Sigmoid colon (tissue), 7 donors: ENCODE measurements around the gene TMEM145. TPM values are rescaled to one million over a fixed set of nuclear protein-coding genes. Genes with fewer than 3 reads are reported as not detected.
A peak's percentile ranks its signal among the peaks of the same experiment; 100 is the strongest.

Experiments
- DNase-seq: peaks from one replicate; pipeline ENCODE4 v3.0.0-alpha.2; 2019
- H3K27ac ChIP-seq, 4 donors: fragments of 200-600 bp; sonication (generic); one replicate each; pipeline ENCODE4 v1.5.1; 2016 to 2019; ENCODE audit warnings: mild to moderate bottlenecking in 1 of 4
- H3K27me3 ChIP-seq, 3 donors: fragments of 200-600 bp; sonication (generic); one replicate each; pipeline ENCODE4 v1.5.1; 2019; ENCODE audit warnings: mild to moderate bottlenecking in 1 of 3
- H3K36me3 ChIP-seq, 4 donors: fragments of 200-600 bp; sonication (generic); one replicate each; pipeline ENCODE4 v1.5.1; 2016 to 2019
- H3K4me1 ChIP-seq, 4 donors: fragments of 200-600 bp; sonication (generic); one replicate each; pipeline ENCODE4 v1.5.1; 2017 to 2019
- H3K4me3 ChIP-seq, 4 donors: fragments of 200-600 bp; sonication (generic); one replicate each; pipeline ENCODE4 v1.5.1; 2017 to 2019; ENCODE audit warnings: mild to moderate bottlenecking in 2 of 4, moderate library complexity in 1 of 4
- H3K9me3 ChIP-seq, 4 donors: fragments of 200-600 bp in 3 of 4; sonication (generic) in 3 of 4; one replicate each; pipeline versions ENCODE4 v1.5.1 to v1.6.1; 2013 to 2019
- CTCF ChIP-seq, 4 experiments: fragments of 450-650 bp in 3 of 4; fragments of 200-600 bp in 1 of 4; IDR thresholded peaks; one replicate each; pipeline ENCODE4 v1.5.1; 2016 to 2019; ENCODE audit warnings: antibody characterized with exemption in 4 of 4, mild to moderate bottlenecking in 3 of 4, moderate library complexity in 2 of 4
- EP300 ChIP-seq, 4 donors: sonication (generic); formaldehyde crosslinking; IDR thresholded peaks; one replicate each; pipeline ENCODE4 v1.6.1; 2017; ENCODE audit warnings: antibody characterized with exemption in 4 of 4
- POLR2A ChIP-seq, 2 donors: fragments of 450-650 bp; IDR thresholded peaks; one replicate each; pipeline ENCODE4 v1.6.1; 2016; ENCODE audit warnings: antibody characterized with exemption in 2 of 2, mild to moderate bottlenecking in 2 of 2, moderate library complexity in 2 of 2
- POLR2AphosphoS5 ChIP-seq, 4 donors: sonication (generic); formaldehyde crosslinking; IDR thresholded peaks; one replicate each; pipeline ENCODE4 v1.6.1; 2017; ENCODE audit warnings: antibody characterized with exemption in 4 of 4
- WGBS, 2 donors: extraction: QIAGEN DNeasy Blood & Tissue Kit; methylation state at CpG; one replicate each; pipeline ENCODE4 v1.1.7; 2013; 5-methylcytosine and 5-hydroxymethylcytosine counted together
- intact Hi-C: fragments of 100-400 bp; cut with DNase I; formaldehyde crosslinking; loops from one replicate; pipeline ENCODE4 v1.15.1; 2023
- polyA plus RNA-seq, 3 donors: library from polyadenylated mRNA; stranded (reverse); fragments of 200-250 nt; gene quantifications; one replicate each; pipeline ENCODE4 v1.2.3, GENCODE V29; 2013
- total RNA-seq, 4 donors: library from RNA; depleted of rRNA; stranded (reverse); fragments of >200 nt; gene quantifications; one replicate each; pipeline ENCODE4 v1.1.0, GENCODE V29; 2016
- donor health status: healthy with polysubstance abuse.
- donor health status: Bipolar disorder and iron deficiency.
- donor health status: healthy.

The TMEM145 gene
- total and polyA plus RNA-seq, 7 donors, result 0.54 to 4.4 (median 0.65) TPM; not detected in 3

DNA sequence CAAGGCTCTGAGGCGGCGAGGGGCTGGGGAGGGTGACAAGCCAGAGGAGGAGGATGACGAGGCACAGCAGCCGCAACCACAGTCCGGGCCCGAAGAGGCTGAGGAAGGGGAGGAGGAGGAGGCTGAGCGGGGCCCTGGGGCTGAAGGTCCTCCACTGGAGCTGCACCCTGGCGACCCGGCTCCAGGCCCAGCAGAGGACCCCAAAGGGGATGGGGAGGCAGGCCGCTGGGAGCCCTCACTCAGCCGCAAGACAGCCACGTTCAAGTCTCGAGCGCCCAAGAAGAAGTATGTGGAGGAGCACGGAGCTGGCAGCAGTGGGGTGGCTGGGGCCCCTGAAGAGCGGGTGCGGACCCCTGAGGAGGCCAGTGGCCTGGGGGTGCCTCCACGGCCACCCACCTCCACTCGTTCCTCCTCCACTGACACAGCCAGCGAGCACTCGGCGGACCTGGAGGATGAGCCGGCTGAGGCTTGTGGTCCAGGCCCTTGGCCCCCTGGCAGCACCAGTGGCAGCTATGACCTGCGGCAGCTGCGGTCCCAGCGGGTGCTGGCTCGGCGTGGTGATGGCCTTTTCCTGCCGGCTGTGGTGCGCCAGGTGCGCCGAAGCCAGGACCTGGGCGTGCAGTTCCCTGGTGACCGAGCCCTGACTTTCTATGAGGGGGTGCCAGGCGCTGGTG is 41.1 kb upstream of the TMEM145 start:
- 93 to 95% methylated on average over 35 of the region's 35 CpGs for WGBS, 2 donors
- no peaks in the 10 kb centered on the region for H3K9me3 ChIP-seq
- no peak overlapping the region for H3K4me3 ChIP-seq
- peaks cover 16 to 34% (median 21%) of the 10 kb centered on the region in 4 donors for H3K36me3 ChIP-seq
- peaks cover 0 to 58% (median 48%) of the 10 kb centered on the region in 4 donors for H3K4me1 ChIP-seq
- intact Hi-C loops, result no loop called here
- H3K27me3 ChIP-seq, result no peaks in the 10 kb centered on the region
- H3K27ac ChIP-seq, result peak overlapping the region; percentile 89 to 96 (median 90)
- TF ChIP-seq POLR2AphosphoS5 (IDR thresholded peaks at IDR 0.05) (no peak), EP300 (IDR thresholded peaks at IDR 0.05) (no peak), CTCF (IDR thresholded peaks at IDR 0.05) (no peak), POLR2A (IDR thresholded peaks at IDR 0.05) (no peak)
- DNase-seq, result peak; percentile 68

DNA sequence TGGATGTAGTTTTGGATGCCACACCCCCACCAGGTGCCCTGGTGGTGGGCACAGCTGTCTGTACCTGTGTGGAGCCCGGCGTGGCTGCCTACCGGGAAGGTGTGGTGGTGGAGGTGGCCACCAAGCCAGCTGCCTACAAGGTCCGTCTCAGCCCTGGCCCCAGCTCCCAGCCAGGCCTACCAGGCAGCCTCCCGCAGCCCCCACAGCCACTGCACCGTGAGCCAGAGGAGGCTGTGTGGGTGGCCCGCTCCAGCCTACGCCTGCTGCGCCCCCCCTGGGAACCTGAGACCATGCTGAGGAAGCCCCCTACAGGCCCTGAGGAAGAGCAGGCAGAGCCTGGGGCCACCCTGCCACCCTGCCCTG is 40.6 kb upstream of the TMEM145 start:
- no peaks in the 10 kb centered on the region for H3K27me3 ChIP-seq
- WGBS, 2 donors, result 91 to 94% methylated on average over 9 of the region's 9 CpGs
- no peaks in the 10 kb centered on the region for H3K9me3 ChIP-seq
- TF ChIP-seq POLR2A (IDR thresholded peaks at IDR 0.05) (no peak), POLR2AphosphoS5 (IDR thresholded peaks at IDR 0.05) (no peak), CTCF (IDR thresholded peaks at IDR 0.05) (no peak), EP300 (IDR thresholded peaks at IDR 0.05) (no peak)
- peaks cover 0 to 60% (median 51%) of the 10 kb centered on the region in 4 donors for H3K4me1 ChIP-seq
- no peak for DNase-seq
- peak overlapping the region in 1 of 4 donors; percentile 8 for H3K27ac ChIP-seq
- intact Hi-C loops, result no loop called here
- peaks cover 16 to 34% (median 21%) of the 10 kb centered on the region in 4 donors for H3K36me3 ChIP-seq
- no peak overlapping the region for H3K4me3 ChIP-seq

DNA sequence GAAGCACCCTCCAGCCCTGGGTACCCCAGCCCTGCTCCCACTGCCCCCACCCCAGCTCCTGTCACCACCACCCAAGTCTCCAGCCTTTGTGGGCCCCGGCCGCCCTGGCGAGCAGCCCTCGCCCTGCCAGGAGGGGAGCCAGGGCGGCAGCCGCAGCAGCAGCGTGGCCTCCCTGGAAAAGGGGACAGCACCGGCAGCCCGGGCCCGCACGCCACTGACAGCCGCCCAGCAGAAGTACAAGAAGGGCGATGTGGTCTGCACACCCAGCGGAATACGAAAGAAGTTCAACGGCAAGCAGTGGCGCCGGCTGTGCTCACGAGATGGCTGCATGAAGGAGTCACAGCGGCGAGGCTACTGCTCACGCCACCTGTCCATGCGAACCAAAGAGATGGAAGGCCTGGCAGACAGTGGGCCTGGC is 40.1 kb upstream of the TMEM145 start:
- intact Hi-C loops, result no loop called here
- H3K27me3 ChIP-seq, result no peaks in the 10 kb centered on the region
- 97% methylated on average over 23 of the region's 23 CpGs for WGBS, 2 donors
- peaks cover 16 to 34% (median 21%) of the 10 kb centered on the region in 4 donors for H3K36me3 ChIP-seq
- peak; percentile 60 for DNase-seq
- H3K4me1 ChIP-seq, result peaks cover 0 to 60% (median 52%) of the 10 kb centered on the region in 4 donors
- peak overlapping the region in 1 of 4 donors; percentile 8 for H3K27ac ChIP-seq
- no peak overlapping the region for H3K4me3 ChIP-seq
- TF ChIP-seq POLR2AphosphoS5 (IDR thresholded peaks at IDR 0.05) (no peak), POLR2A (IDR thresholded peaks at IDR 0.05) (no peak), EP300 (IDR thresholded peaks at IDR 0.05) (no peak), CTCF (IDR thresholded peaks at IDR 0.05) (no peak)
- H3K9me3 ChIP-seq, result no peaks in the 10 kb centered on the region

- Histone ChIP-seq H3K27me3 (no peaks in the 10 kb centered on the region), H3K9me3 (no peaks in the 10 kb centered on the region), H3K4me1 (peaks cover 0 to 65% (median 57%) of the 10 kb centered on the region in 4 donors), H3K27ac (peak overlapping the region in 1 of 4 donors; percentile 99), H3K4me3 (no peak overlapping the region), H3K36me3 (peaks cover 16 to 34% (median 21%) of the 10 kb centered on the region in 4 donors)
- TF ChIP-seq POLR2A (IDR thresholded peaks at IDR 0.05) (no peak), POLR2AphosphoS5 (IDR thresholded peaks at IDR 0.05) (no peak), CTCF (IDR thresholded peaks at IDR 0.05) (no peak), EP300 (IDR thresholded peaks at IDR 0.05) (no peak)
- DNase-seq, result peak; percentile 64
- intact Hi-C loops, result no loop called here
- WGBS, 2 donors, result 96 to 97% methylated on average over 43 of the region's 43 CpGs
Measured at GRCh38 chr19:42273407-42274064, 39.6 kb upstream of the TMEM145 start.
